NCI-H2227 (cell line): Measurements from ENCODE around the gene NALCN.

Source experiments
- DNase-seq: peaks from one replicate; lab custom pipeline; 2025; ENCODE audit not compliant: unreplicated experiment; lab: John Stamatoyannopoulos, UW

The NALCN gene

DNA sequence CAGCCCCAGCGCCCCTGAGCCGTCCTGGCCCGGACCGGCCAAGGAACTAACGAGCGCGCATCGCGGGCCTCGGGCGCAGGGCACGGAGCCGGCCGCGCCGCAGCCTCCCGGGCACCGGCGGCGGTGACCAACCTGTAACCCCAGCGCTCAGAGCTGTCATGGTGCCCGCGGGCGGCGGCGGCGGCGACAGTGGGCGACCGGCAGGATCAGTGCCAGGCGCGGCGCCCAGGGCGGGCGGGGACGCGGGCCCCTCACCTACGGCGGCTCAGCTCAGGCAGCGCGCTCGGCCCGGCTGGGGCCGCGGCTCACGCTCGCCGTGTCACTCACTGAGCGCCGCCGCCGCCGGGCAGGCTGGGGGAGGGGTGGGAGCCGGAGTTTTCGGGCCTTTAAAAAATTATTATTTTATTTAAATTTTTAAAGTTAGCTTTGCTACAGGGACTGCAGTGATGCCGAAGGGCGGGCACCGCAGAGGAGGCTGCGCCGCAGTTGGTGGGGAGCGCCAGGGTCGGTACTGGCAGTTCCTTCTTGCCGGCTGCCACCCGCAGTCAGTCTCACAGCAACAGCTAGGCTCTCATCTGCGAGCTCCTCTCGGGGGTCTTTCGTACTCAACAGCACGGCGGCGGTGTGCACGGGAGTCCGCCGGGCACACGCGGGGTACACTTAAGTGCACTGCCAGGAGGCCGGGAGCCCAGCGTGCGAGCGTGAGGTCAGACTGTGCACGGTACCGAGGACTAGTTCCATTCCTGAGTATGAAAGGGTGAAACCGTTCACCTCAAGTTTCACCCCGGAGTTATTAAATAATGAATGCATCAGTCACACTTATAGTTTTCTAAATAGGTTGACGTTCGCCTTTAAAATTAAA, at the start of gene NALCN:
Gene NALCN, minus strand, starts transcription at position 328 of the 862 bp plus-strand sequence. CDS start 17,382 bp downstream, outside the sequence.
- peak; percentile 57 for DNase-seq

DNA sequence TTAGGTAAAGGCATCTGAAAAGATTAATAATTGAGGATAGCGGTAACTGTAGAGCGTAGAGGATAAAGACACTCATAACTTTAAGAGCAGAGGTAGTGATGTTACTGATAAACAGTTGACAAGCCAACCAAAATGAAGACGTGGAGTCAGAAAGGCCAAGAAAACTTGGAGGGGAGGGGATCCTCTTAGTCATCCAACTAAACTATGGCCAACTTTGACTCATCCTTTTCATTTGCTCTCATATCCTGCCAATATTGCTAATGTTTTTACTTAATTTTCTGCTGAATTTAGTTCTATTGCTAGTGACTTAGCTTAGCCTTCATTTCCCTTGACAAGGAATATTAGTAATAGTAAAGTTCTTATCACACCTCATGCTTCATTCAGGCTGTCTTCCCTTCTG, 49.6 kb upstream of the NALCN start:
- no peak for DNase-seq

DNA sequence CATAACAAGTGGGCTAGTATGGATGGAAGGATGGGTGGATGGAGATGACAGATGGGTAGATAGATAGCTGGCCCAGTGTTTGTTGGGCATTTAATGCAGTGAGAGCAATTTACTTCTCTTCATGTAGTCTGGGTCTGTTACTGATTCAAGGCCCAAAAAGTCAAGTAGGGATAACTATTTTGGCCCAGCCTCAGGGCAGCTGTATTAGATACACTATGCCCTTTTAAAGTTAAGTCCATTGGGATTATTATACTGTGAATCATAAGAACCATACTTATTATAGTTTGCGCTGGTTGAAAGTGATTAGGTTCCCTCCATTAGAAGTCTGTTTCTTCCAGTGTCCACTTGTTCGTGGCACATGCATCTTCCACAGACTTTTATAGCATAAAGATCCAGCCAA, 40.9 kb upstream of the NALCN start:
- no peak for DNase-seq

DNA sequence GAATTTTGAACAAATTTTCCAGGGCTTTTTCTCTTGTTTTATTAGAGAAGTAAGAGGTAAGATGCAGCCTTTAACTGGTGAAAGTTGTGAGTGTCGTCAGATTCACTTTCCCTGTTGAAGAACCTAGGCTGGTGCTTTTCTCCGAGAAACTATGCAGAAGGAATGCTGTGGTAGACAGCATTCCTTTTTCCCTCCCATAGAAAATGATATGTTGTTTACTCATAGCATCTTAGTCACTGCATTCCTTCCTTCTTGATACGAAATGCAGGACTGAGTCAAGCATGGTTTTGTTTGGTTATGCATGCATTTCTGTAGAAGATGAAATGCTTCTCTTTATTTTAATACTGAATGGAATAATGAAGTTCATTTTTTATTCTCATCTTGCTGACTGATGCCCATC, 39.6 kb upstream of the NALCN start:
- no peak for DNase-seq

DNA sequence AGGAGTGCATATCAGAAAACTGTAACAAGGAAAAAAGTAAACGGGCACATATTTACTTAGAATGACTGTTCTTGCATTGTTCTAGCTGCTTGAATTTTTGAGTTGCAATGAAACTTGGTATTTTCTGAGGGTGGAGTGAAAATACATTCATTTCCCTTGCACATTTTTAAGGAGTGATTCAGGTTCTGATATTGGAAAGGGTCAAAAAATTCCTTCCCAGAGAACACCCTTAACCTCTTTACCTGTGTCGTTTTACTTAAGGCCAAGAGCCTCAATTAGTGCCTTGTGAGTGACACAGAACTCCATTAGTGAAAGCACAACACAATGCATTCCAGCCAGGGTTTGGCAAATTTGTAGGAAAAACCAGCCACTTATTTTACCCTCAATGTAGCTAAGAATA, 38.5 kb upstream of the NALCN start:
- DNase-seq: no peak

DNA sequence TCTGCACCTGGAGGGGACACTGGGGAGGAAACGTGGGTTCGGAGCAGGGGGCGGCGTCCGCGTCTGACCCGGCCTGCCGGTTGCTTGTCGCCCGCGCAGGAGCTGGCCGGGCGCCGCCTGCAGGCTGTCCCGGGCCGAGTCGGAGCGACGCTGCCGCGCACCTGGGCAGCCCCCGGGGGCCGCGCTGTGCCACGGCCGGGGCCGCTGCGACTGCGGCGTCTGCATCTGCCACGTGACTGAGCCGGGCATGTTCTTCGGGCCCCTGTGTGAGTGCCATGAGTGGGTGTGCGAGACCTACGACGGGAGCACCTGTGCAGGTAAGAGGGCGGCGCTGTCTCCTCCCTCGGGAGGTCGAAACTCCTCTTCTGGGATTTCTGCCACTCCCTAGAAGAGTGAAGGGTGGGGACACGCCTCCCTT, 37.5 kb upstream of the NALCN start:
- DNase-seq: peak; percentile 19

DNA sequence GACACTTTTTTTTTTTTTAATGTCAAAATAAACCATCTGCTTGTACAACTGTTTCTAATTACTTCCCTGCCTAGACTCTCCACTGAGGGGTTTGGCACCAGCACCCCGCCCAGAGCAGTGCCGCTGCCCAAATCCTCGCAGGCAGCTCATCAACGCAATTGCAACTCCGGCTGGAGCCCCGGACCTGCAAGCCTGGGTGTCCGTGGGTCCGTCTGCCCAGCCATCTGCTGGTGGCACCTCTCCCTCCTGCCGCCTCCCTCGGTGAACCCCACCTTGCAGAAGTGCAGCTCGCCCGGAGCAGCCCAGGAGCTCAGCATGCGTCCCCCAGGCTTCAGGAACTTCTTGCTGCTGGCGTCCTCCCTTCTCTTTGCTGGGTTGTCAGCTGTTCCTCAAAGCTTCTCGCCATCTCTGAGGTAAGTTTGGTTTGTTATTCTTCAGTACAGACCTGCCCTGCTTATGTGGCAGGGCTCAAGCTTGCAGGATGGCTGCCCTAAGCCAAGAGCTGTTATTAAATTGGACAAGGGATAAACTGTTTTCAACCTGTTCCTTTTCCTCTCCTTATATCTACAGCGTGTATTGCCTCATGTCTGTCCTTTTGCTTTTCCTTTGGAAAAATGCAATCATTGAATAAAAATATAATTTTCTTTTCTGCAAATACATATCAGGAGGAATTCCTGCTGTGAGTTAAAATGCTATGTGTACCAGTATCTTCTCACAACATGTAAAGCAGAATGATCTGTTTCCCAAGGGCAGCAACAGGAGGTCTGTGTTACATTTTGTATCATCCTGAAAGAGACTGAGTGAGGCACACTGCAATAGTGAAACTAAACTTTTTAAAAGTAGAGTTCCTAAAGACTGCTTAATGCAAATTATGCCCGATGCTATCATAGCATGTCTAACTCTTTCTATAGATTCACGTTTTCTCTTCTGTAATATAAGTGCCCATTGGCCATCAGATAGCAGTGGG, 36.5 kb upstream of the NALCN start, which contains the start of gene ITGBL1:
Gene ITGBL1, plus strand, starts transcription at position 157 of the 967 bp plus-strand sequence. Its CDS starts 159 bp downstream, at position 316.
- no peak for DNase-seq

DNA sequence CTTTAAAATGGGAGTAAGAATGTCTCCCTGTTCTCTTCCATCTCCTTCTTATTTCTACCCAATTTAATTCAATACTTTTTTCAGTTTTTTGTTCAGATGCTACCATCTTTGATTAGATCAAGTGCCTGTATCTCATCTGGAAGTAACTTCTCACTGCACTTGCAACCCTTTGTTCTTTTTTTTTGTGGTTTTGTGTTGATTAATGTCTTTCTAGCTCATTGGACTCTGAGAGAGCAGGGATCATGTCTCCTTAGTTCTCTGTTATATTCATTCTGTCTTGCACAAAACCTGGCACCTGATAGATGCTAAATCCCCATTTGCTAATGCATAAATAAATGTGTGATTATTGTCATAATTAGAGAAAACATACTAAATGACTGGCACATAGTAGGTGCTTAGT, 35.3 kb upstream of the NALCN start:
- no peak for DNase-seq

DNA sequence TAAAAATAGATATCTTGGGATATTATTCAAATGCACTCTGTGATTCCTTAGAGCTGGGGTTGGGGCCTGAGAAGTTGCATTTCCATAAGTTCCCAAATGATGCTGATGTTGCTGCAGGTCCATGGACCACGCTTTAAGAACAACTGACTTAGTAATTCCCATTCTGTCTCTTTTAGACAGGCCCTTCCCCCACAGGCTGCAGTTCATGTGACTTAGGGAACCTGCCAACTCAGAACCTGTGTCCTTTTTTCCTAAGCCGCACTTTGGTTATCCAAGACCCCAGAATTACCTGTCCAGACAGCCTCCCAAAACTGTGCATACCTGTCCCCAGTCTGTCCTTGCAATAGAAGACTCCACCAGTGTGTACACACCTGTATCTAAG, 34.4 kb upstream of the NALCN start:
- no peak for DNase-seq

DNA sequence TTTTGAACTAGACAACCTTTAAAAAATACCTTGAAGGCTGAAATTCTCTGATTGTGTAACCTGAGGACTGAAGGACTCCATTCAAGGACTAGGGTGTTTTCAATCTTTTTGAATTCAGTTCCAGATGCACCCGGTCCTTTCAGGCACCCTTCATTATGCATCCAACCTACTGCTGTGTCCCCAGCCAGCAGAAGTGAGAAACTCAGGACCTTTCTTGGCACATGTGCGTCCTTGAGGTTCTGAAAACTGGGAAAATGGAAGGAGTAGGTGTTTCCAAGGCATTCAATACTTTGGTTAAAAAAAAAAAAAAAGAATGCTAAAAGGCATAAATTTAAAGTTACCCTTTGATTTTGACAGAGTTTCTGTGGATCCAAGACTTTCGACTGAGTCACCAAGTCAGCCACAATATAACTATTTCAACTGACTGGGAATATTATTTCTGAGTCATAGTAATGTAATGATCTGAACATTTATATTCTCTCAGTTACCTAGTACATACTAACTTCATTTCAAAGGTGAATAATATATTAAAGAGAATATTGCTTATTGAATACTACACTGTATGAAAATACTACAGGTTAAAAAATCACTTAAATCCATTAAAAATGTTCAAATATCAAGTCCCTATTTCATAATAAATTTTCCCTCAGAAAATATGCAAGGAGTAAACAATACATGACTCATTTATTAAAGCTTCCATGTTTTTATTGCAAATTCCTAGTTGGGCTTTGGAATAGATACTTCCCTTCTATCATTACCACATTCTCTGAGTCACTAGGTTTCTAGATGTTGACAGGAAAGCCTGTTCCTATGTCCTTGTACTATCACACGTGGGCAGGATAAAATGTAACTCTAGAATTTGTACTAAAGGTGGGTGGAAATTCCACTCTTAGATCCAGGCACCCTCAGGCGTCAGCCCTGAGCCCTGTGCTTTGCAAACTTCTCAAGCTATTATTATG, 33.8 kb upstream of the NALCN start:
- DNase-seq: no peak

DNA sequence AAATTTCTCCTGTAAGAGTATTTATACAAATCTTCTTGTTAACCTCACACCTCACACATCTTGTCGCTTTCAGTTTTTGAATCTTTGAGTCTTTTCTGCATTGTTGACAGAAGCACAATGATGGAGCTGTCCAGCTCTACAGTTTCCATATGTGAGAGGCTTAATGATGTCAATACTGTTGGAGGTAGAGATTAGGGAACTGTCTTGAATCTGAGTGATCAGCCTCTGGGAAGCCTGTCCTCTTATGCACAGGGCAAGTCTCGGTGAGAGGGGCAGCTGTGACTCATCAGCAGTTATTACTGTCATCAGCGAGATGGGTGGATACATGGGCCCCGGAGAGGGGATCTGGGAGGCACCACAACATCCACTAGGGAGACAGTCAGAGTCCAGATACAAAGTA, 31.5 kb upstream of the NALCN start:
- no peak for DNase-seq

DNA sequence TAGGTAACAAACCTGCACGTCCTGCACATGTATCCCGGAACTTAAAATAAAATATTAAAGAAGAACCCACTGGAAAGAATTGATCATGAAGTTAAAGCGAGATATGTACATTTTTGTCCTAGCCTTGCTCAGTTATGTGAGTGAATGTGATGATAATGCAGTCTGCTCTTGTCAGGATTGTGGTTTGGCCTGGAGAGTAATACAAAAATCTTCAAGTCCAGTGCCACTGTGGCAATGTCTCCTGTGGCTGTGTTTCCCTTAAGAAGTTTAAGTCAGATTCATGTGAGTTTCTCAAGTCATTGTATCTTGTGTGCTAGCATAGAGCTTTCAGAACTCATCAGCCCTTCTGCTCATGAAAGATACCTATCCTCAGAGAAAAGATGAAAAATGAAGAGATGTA, 18.2 kb upstream of the NALCN start:
- DNase-seq: no peak

DNA sequence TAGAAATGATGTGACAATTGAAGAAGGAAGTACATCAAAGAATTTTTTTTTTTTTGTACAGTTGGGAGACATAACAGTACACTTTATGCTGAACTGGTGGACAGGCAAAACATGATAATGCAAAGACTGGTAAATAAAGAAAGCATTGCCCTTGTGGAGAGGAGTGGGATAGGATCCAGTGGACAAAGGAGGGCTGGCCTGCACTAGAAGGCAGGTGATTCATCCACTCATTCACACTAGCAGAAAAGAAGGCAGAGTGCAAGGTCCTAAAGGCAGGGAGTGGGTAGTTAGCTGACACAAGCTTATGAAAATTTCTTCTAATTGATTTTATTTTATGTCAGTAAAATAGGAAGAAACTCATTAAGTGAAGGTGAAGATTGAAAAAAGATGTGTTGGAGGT, 17.6 kb upstream of the NALCN start:
- no peak for DNase-seq

DNA sequence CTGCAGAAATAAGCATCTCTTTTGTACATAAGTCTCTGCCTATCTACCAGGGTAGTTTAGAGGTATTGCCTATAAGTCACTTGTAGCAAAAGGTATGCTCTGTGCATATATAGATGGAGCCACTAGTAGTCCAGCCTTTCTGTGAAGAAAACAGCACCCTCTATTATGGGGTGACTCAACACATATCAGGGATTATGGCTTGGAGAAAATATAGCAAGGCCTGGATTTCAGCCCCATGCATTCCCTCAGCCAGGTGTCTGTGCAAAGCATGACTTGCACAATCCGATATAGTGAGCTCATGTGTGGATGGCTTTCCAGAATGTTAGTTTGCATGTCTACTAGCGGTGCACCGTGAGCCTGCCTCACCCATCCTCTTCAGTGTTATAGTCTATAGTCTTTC, 13.4 kb upstream of the NALCN start:
- no peak for DNase-seq

DNA sequence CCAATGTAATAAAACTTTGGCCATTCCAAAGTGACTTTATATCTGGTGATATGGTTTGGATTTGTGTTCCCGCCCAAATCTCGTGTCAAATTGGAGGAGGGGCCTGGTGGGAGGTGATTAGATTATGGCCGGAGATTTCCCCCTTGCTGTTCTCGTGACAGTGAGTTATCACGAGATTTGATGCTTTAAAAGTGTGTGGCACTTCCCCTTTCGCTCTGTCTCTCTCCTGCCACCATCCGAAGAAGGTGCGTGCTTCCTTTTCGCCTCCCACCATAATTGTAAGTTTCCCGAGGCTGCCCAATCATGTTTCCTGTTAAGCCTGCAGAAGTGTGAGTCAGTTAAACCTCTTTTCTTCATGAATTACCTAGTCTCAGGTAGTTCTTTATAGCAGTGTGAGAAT, 9.3 kb upstream of the NALCN start:
- no peak for DNase-seq

DNA sequence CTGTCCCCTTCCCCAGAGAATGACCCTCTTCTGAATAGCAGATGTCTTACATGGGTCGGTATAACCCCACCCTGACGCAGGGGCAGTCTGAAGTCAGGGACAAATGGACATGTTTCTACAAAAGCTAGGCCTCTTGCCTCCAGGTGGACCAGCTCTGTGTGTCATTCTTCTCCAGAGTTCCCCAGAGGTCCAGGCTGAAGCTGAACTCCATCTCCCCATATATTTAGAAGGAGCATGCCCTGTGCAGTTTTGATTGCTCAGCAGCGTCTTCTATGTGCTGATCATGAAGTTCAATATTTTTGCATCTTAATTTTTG, 8.8 kb upstream of the NALCN start:
- DNase-seq: no peak

DNA sequence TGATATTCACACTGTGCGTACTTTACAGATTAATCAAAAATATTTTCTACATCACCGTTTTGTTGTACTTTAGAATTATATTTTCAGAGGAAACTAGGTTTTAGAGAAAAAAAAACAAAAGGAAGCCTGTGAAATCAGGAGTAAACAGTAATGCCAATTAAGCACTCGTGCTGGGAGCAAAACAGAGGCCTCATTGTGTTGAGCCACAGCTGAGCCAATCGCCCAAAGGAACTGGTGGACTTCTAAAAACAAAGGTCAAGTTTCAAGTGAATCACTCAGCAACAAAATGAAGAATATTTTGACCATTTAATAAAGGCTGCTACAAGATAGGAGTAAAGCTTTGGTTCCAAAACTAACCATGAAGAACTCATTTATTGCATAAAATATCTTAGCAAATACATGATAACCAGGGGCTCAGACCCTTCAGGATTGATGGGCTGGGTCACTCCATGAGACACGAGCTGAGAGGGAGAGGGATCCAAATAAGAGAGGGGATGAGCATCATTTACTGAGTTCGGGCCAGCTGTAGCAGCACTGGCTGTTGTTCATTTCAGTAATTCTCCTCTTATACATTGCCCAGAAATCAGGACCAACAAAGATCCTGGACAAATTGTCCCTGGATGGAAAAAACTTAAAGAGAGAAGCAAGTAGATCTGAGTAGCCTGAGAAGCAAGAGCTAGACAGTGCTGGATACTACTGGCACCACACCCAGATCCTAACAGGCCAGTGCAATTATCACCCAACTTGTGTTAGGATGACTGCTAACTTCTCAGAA, 8.3 kb upstream of the NALCN start:
- no peak for DNase-seq

DNA sequence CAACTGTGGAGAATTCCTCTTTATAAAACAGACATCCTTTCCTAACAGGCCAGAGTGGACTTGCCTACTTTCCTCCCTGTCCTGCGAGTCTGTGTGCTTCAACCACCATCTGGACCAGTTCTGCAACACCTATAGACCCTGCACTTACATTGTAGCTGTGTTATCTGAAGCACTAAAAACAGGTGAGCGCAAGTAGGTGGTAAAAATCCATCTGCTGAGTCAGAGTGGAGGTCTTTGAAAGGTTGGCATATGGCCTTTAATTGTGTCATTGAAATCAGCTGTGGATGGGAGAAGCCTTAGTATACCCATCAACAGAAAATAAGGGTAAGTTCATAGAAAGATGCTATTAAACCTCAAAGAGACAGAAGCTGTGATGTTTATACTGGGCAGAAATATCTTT, 7.6 kb upstream of the NALCN start:
- DNase-seq: no peak

DNA sequence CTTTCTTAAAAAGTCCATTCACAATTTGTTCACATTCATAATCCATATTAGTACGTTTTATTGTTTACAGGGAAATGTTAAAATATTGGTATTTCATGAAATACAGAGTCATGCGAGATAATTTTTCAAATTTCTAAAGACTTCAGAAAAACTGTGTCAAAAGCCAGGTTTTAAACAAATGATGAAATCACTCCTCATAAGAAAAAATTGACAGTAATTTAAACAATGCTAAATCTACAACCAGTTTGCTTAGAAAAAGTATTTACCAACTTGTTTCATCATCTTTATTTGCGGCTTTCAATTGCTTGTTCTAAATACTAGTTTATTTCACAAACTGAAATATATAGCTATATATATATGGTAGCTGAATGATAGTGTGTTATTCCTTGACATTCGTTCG, 1.2 kb upstream of the NALCN start:
- DNase-seq: no peak

DNA sequence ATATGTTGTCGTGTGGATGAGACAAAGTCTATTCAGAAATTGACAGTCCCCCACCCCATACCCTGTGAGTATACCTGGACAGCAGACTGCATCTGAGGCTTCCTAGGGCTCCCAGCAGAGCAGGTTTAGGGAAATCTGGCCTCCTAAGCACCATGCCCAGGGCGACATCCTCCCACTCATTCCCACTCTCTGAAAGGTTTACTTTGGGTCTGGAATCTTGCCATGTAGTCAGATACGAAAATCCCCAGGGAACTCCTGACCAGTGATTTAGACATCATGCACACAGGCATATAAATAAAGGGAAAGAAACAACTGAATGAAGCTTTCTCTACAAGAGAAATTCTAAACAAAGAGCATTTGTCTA, 717 bp upstream of the NALCN start:
- DNase-seq: peak; percentile 9
